WTC11 (cell line): ENCODE data around the gene KIF3B. TPM values are rescaled to one million over a fixed set of nuclear protein-coding genes. Genes with fewer than 3 reads are reported as not detected.
"Not testable (repeated sequence)": the region's sequence is repeated elsewhere in the genome, so short reads cannot be mapped to it uniquely, and the experiment has no call there.

Source experiments
- ATAC-seq: fragments of 200-7000 bp; cut with Tn5 transposase; 2 replicates; pipeline ENCODE4 v1.10.0; 2021; ENCODE audit warnings: mild to moderate bottlenecking, moderate library complexity
- CTCF ChIA-PET: fragments of 300-600 bp; sonication (Branson Sonifier 250); formaldehyde crosslinking; loops from one replicate; lab custom pipeline; 2021; ENCODE audit warnings: antibody characterized with exemption; lab: Charles Lee
- POLR2A ChIA-PET: fragments of 350-600 bp; sonication (Branson Sonifier 250); formaldehyde crosslinking; loops from one replicate; lab custom pipeline; 2021; ENCODE audit warnings: antibody characterized with exemption; lab: Charles Lee
- DNase-seq: peaks from one replicate; pipeline ENCODE4 v3.0.0; 2021; ENCODE audit warnings: low spot score
- H3K27ac Mint-ChIP-seq: 2 replicates; pipeline ENCODE4 v1.8.0; 2021; ENCODE audit warnings: mixed read lengths
- H3K27me3 Mint-ChIP-seq: 2 replicates; pipeline ENCODE4 v1.8.0; 2021; ENCODE audit warnings: low read depth, mild to moderate bottlenecking, moderate library complexity, mixed read lengths
- H3K36me3 Mint-ChIP-seq: 2 replicates; pipeline ENCODE4 v1.8.0; 2021; ENCODE audit warnings: mixed read lengths
- H3K4me1 Mint-ChIP-seq: 2 replicates; pipeline ENCODE4 v1.8.0; 2022; ENCODE audit warnings: mixed read lengths
- H3K4me3 Mint-ChIP-seq: 2 replicates; pipeline ENCODE4 v1.8.0; 2021; ENCODE audit warnings: mild to moderate bottlenecking, moderate library complexity, mixed read lengths
- H3K9me3 Mint-ChIP-seq: 2 replicates; pipeline ENCODE4 v1.8.0; 2021; ENCODE audit warnings: mixed read lengths
- ATF3 ChIP-seq: sonication (generic); formaldehyde crosslinking; conservative IDR thresholded peaks from 2 replicates; pipeline ENCODE4 v1.8.1; 2022; ENCODE audit warnings: mild to moderate bottlenecking, missing genetic modification reagents
- CBFB ChIP-seq: sonication (generic); formaldehyde crosslinking; IDR thresholded peaks from 2 replicates; pipeline ENCODE4 v1.8.1; 2022; ENCODE audit warnings: mild to moderate bottlenecking, low read depth, missing genetic modification reagents
- ESRRA ChIP-seq: sonication (generic); formaldehyde crosslinking; IDR thresholded peaks from 2 replicates; pipeline ENCODE4 v1.8.1; 2022; ENCODE audit warnings: mild to moderate bottlenecking, missing genetic modification reagents, borderline replicate concordance
- ETV6 ChIP-seq: sonication (generic); formaldehyde crosslinking; IDR thresholded peaks from 2 replicates; pipeline ENCODE4 v1.8.1; 2022; ENCODE audit warnings: mild to moderate bottlenecking, missing genetic modification reagents
- FOXJ3 ChIP-seq: sonication (generic); formaldehyde crosslinking; IDR thresholded peaks from 2 replicates; pipeline ENCODE4 v1.9.0; 2021; ENCODE audit warnings: missing genetic modification reagents, mild to moderate bottlenecking, borderline replicate concordance
- FOXP1 ChIP-seq: sonication (generic); formaldehyde crosslinking; IDR thresholded peaks from 2 replicates; pipeline ENCODE4 v1.8.0; 2022; ENCODE audit warnings: missing genetic modification reagents, mild to moderate bottlenecking, moderate library complexity, borderline replicate concordance
- GRHL2 ChIP-seq: fragments of 250-450 bp; sonication (Bioruptor Pico); IDR thresholded peaks from 2 replicates; pipeline ENCODE4 v1.8.0; 2022; ENCODE audit warnings: mild to moderate bottlenecking, moderate library complexity; ENCODE audit not compliant: insufficient replicate concordance, severe bottlenecking
- NFATC4 ChIP-seq: fragments of 250-450 bp; sonication (Bioruptor Pico); IDR thresholded peaks from 2 replicates; pipeline ENCODE4 v1.9.0; 2021; ENCODE audit warnings: mild to moderate bottlenecking
- NR3C1 ChIP-seq: sonication (generic); formaldehyde crosslinking; conservative IDR thresholded peaks from 2 replicates; pipeline ENCODE4 v1.8.1; 2023; ENCODE audit warnings: low read depth, mild to moderate bottlenecking, missing genetic modification reagents
- RELA ChIP-seq: sonication (generic); formaldehyde crosslinking; IDR thresholded peaks from 2 replicates; pipeline ENCODE4 v1.8.1; 2022; ENCODE audit warnings: missing genetic modification reagents, mild to moderate bottlenecking, borderline replicate concordance
- SOX15 ChIP-seq: fragments of 250-450 bp; sonication (Bioruptor Pico); IDR thresholded peaks from 2 replicates; pipeline ENCODE4 v1.9.0; 2021; ENCODE audit warnings: mild to moderate bottlenecking
- ZBTB21 ChIP-seq: sonication (generic); formaldehyde crosslinking; IDR thresholded peaks from 2 replicates; pipeline ENCODE4 v1.8.1; 2023; ENCODE audit warnings: mild to moderate bottlenecking, missing genetic modification reagents, borderline replicate concordance
- ZNF121 ChIP-seq: sonication (generic); formaldehyde crosslinking; IDR thresholded peaks from 2 replicates; pipeline ENCODE4 v1.8.0; 2023; ENCODE audit warnings: missing genetic modification reagents
- ZNF138 ChIP-seq: sonication (generic); formaldehyde crosslinking; conservative IDR thresholded peaks from 2 replicates; pipeline ENCODE4 v1.8.1; 2022; ENCODE audit warnings: mild to moderate bottlenecking, moderate library complexity, missing genetic modification reagents
- ZNF281 ChIP-seq: sonication (generic); formaldehyde crosslinking; IDR thresholded peaks from 2 replicates; pipeline ENCODE4 v1.8.0; 2023; ENCODE audit warnings: mild to moderate bottlenecking, missing genetic modification reagents
- ZNF423 ChIP-seq: fragments of 250-450 bp; sonication (Bioruptor Pico); IDR thresholded peaks from 2 replicates; pipeline ENCODE4 v2.1.2; 2022; ENCODE audit warnings: mild to moderate bottlenecking, moderate library complexity
- total RNA-seq: library from RNA; stranded (reverse); gene quantifications from 3 replicates; pipeline ENCODE4 v1.2.3, GENCODE V29; 2021
- TF ChIP-seq, protein P1 (sequence below): sonication (generic); formaldehyde crosslinking; IDR thresholded peaks from 2 replicates; pipeline ENCODE4 v1.8.0; 2022; ENCODE audit warnings: mild to moderate bottlenecking, missing genetic modification reagents
- TF ChIP-seq, protein P2 (sequence below): fragments of 250-450 bp; sonication (Bioruptor Pico); IDR thresholded peaks from 2 replicates; pipeline ENCODE4 v2.1.2; 2022; ENCODE audit warnings: mild to moderate bottlenecking, moderate library complexity
- TF ChIP-seq, protein P3 (sequence below): sonication (generic); formaldehyde crosslinking; IDR thresholded peaks from 2 replicates; pipeline ENCODE4 v1.8.1; 2022; ENCODE audit warnings: low read depth, missing genetic modification reagents, borderline replicate concordance

Gene KIF3B
- total RNA-seq, 1 experiment from 2014 or later, result 21.5 TPM

- no peak for TF ChIP-seq ZNF281
- no peak for TF ChIP-seq ZNF423 (CRISPR knock-in tag)
- no peak for TF ChIP-seq NFATC4 (CRISPR knock-in tag)
- TF ChIP-seq, protein P1, sequence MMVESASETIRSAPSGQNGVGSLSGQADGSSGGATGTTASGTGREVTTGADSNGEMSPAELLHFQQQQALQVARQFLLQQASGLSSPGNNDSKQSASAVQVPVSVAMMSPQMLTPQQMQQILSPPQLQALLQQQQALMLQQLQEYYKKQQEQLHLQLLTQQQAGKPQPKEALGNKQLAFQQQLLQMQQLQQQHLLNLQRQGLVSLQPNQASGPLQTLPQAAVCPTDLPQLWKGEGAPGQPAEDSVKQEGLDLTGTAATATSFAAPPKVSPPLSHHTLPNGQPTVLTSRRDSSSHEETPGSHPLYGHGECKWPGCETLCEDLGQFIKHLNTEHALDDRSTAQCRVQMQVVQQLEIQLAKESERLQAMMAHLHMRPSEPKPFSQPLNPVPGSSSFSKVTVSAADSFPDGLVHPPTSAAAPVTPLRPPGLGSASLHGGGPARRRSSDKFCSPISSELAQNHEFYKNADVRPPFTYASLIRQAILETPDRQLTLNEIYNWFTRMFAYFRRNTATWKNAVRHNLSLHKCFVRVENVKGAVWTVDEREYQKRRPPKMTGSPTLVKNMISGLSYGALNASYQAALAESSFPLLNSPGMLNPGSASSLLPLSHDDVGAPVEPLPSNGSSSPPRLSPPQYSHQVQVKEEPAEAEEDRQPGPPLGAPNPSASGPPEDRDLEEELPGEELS (CRISPR knock-in tag), result no peak
- TF ChIP-seq RELA (CRISPR knock-in tag), result no peak
- TF ChIP-seq ZNF138 (CRISPR knock-in tag), result no peak
- no peak for TF ChIP-seq GRHL2 (CRISPR knock-in tag)
- no peak for TF ChIP-seq SOX15 (CRISPR knock-in tag)
- no peak for TF ChIP-seq CBFB
- no peak for TF ChIP-seq ATF3 (CRISPR knock-in tag)
- TF ChIP-seq FOXJ3 (CRISPR knock-in tag), result no peak
- no peak for TF ChIP-seq ETV6
- Mint-ChIP-seq H3K27me3 (peaks cover 7% of the 10 kb centered on the region; the same call in 1 of the 2 replicates), H3K9me3 (no peaks in the 10 kb centered on the region), H3K4me1 (no peaks in the 10 kb centered on the region), H3K27ac (no peak overlapping the region), H3K4me3 (no peak overlapping the region), H3K36me3 (no peaks in the 10 kb centered on the region)
- DNase-seq, result no peak
- ChIA-PET POLR2A (no interaction called here), CTCF (interaction anchor here (0.6 kb wide), 1 partner anchor 518 kb away, joined by 4 read pairs; no protein-coding TSS in a partner anchor)
- no peak for ATAC-seq
These were observed 93.4 kb downstream of the KIF3B start for GRCh38 chr20:32370897-32371296.

- TF ChIP-seq ESRRA (no peak), ZBTB21 (CRISPR knock-in tag) (no peak), NR3C1 (CRISPR knock-in tag) (no peak), ZNF121 (CRISPR knock-in tag) (no peak), NFATC4 (CRISPR knock-in tag) (no peak), FOXP1 (no peak)
- TF ChIP-seq, protein P2, sequence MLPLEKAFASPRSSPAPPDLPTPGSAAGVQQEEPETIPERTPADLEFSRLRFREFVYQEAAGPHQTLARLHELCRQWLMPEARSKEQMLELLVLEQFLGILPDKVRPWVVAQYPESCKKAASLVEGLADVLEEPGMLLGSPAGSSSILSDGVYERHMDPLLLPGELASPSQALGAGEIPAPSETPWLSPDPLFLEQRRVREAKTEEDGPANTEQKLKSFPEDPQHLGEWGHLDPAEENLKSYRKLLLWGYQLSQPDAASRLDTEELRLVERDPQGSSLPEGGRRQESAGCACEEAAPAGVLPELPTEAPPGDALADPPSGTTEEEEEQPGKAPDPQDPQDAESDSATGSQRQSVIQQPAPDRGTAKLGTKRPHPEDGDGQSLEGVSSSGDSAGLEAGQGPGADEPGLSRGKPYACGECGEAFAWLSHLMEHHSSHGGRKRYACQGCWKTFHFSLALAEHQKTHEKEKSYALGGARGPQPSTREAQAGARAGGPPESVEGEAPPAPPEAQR, result no peak
- TF ChIP-seq, protein P3, sequence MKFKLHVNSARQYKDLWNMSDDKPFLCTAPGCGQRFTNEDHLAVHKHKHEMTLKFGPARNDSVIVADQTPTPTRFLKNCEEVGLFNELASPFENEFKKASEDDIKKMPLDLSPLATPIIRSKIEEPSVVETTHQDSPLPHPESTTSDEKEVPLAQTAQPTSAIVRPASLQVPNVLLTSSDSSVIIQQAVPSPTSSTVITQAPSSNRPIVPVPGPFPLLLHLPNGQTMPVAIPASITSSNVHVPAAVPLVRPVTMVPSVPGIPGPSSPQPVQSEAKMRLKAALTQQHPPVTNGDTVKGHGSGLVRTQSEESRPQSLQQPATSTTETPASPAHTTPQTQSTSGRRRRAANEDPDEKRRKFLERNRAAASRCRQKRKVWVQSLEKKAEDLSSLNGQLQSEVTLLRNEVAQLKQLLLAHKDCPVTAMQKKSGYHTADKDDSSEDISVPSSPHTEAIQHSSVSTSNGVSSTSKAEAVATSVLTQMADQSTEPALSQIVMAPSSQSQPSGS, result no peak
- TF ChIP-seq, all 79 proteins: peak for 0
- Mint-ChIP-seq H3K9me3 (no peaks in the 10 kb centered on the region), H3K4me1 (no peaks in the 10 kb centered on the region), H3K27ac (no peak overlapping the region), H3K4me3 (no peak overlapping the region), H3K27me3 (no peaks in the 10 kb centered on the region), H3K36me3 (no peaks in the 10 kb centered on the region)
- no peak for DNase-seq
- ATAC-seq, result no peak
- ChIA-PET POLR2A (no interaction called here), CTCF (interaction anchor here (1.2 kb wide), 1 partner anchor 106 kb away, joined by 3 read pairs; no protein-coding TSS in a partner anchor)
These were observed 101.0 kb downstream of the KIF3B start for GRCh38 chr20:32378461-32378860.

DNA sequence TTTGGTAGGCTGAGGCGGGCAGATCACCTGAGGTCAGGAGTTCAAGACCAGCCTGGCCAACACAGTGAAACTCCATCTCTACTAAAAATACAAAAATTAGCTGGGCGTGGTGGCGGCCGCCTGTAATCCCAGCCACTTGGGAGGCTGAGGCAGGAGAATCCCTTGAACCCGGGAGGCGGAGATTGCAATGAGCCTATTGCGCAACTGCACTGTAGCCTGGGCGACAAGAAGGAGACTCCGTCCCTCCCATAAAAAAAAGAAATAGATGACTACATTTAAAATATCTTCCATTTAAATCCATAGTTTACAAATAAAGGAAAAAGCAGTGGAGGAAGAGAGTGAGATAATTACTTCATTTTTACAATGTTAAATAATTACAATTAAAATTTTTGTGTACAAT is 102.6 kb downstream of the KIF3B start:
- H3K4me3 Mint-ChIP-seq, ATAC-seq, CTCF ChIA-PET, H3K27ac Mint-ChIP-seq, POLR2A ChIA-PET, H3K27me3 Mint-ChIP-seq, H3K9me3 Mint-ChIP-seq, H3K4me1 Mint-ChIP-seq, H3K36me3 Mint-ChIP-seq, DNase-seq: not testable (repeated sequence)
